Epithelial cell of proximal tubule (primary cell): ENCODE measurements around the gene NUB1. TPM values are rescaled to one million over a fixed set of nuclear protein-coding genes. Genes with fewer than 3 reads are reported as not detected.
A peak's percentile ranks its signal among the peaks of the same experiment; 100 is the strongest.

Experiments used
- DNase-seq: peaks from one replicate; pipeline ENCODE4 v3.0.0-alpha.2; 2011; ENCODE audit warnings: low read depth
- H3K4me3 ChIP-seq: 2 replicates; pipeline ENCODE4 v1.5.1; 2011; ENCODE audit warnings: low read depth, mild to moderate bottlenecking, low read length
- CTCF ChIP-seq: conservative IDR thresholded peaks from 2 replicates; pipeline ENCODE4 v1.5.1; 2012; ENCODE audit warnings: low read depth, mild to moderate bottlenecking, low read length
- total RNA-seq: library from RNA; depleted of rRNA; stranded (reverse); fragments of >200 nt; gene quantifications from 2 replicates; pipeline ENCODE4 v1.2.3, GENCODE V29; 2015

Gene NUB1
- total RNA-seq, 1 donor from 2014 or later = 70.7 TPM

- DNase-seq = no peak
- no peak for TF ChIP-seq CTCF
- no peak overlapping the region for H3K4me3 ChIP-seq
Measured at GRCh38 chr7:151308791-151309190, 32.8 kb upstream of the NUB1 start.

- H3K4me3 ChIP-seq = no peak overlapping the region
- DNase-seq = no peak
- TF ChIP-seq CTCF = no peak
Measured at GRCh38 chr7:151309311-151309710, 32.3 kb upstream of the NUB1 start.

- TF ChIP-seq CTCF = peak; percentile 65
- peak; percentile 47 for DNase-seq
- H3K4me3 ChIP-seq = no peak overlapping the region
Measured at GRCh38 chr7:151310578-151310977, 31.0 kb upstream of the NUB1 start.

GRCh38 chr7:151311294-151311864 is 30.2 kb upstream of the NUB1 start:
- no peak for DNase-seq
- peak; percentile 47 for TF ChIP-seq CTCF
- H3K4me3 ChIP-seq = no peak overlapping the region

GRCh38 chr7:151312356-151312755 is 29.3 kb upstream of the NUB1 start:
- no peak for TF ChIP-seq CTCF
- DNase-seq = no peak
- no peak overlapping the region for H3K4me3 ChIP-seq

- no peak for DNase-seq
- no peak for TF ChIP-seq CTCF
- no peak overlapping the region for H3K4me3 ChIP-seq
Measured at GRCh38 chr7:151312831-151313809, 28.5 kb upstream of the NUB1 start.
